ENCODE results near the gene TRIM54.

DNA sequence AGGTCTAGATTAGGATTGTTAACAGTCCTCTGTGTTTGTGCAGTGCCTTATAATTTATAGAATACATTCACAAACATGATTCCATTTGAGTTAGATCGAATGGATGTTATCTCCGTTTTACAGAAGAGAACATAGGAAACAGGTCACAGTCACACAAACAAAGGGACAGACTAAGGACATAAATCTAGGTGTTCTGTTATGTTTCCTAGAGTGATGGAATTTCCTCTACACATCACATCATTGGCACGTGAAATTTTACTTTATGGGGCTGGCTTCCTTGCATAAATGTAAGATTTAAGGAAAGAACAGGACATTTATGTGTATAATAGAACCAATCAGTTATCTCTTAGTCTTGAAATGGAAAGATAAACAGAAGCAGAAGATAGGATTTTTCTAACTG is 6.4 kb downstream of the TRIM54 start:
- TF ChIP-seq CTCF (IDR thresholded peaks at IDR 0.05) (no peak), ELF4 (CRISPR knock-in tag; IDR thresholded peaks at IDR 0.05; ENCODE audit: low read depth) (no peak), E2F1 (CRISPR knock-in tag; IDR thresholded peaks at IDR 0.05) (no peak), PRRX2 (CRISPR knock-in tag; IDR thresholded peaks at IDR 0.05) (no peak), NR3C1 (CRISPR knock-in tag; conservative IDR thresholded peaks at IDR 0.05; ENCODE audit: low read depth) (no peak), CREM (CRISPR knock-in tag; IDR thresholded peaks at IDR 0.05) (no peak), CREB1 (CRISPR knock-in tag; IDR thresholded peaks at IDR 0.05) (no peak), MAX (CRISPR knock-in tag; IDR thresholded peaks at IDR 0.05) (no peak), ZBTB43 (CRISPR knock-in tag; IDR thresholded peaks at IDR 0.05) (no peak)
- TF ChIP-seq, protein P1, sequence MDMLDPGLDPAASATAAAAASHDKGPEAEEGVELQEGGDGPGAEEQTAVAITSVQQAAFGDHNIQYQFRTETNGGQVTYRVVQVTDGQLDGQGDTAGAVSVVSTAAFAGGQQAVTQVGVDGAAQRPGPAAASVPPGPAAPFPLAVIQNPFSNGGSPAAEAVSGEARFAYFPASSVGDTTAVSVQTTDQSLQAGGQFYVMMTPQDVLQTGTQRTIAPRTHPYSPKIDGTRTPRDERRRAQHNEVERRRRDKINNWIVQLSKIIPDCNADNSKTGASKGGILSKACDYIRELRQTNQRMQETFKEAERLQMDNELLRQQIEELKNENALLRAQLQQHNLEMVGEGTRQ (CRISPR knock-in tag; IDR thresholded peaks at IDR 0.05) = no peak
- TF ChIP-seq, protein P2, sequence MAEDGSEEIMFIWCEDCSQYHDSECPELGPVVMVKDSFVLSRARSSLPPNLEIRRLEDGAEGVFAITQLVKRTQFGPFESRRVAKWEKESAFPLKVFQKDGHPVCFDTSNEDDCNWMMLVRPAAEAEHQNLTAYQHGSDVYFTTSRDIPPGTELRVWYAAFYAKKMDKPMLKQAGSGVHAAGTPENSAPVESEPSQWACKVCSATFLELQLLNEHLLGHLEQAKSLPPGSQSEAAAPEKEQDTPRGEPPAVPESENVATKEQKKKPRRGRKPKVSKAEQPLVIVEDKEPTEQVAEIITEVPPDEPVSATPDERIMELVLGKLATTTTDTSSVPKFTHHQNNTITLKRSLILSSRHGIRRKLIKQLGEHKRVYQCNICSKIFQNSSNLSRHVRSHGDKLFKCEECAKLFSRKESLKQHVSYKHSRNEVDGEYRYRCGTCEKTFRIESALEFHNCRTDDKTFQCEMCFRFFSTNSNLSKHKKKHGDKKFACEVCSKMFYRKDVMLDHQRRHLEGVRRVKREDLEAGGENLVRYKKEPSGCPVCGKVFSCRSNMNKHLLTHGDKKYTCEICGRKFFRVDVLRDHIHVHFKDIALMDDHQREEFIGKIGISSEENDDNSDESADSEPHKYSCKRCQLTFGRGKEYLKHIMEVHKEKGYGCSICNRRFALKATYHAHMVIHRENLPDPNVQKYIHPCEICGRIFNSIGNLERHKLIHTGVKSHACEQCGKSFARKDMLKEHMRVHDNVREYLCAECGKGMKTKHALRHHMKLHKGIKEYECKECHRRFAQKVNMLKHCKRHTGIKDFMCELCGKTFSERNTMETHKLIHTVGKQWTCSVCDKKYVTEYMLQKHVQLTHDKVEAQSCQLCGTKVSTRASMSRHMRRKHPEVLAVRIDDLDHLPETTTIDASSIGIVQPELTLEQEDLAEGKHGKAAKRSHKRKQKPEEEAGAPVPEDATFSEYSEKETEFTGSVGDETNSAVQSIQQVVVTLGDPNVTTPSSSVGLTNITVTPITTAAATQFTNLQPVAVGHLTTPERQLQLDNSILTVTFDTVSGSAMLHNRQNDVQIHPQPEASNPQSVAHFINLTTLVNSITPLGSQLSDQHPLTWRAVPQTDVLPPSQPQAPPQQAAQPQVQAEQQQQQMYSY (CRISPR knock-in tag; IDR thresholded peaks at IDR 0.05) = no peak
- TF ChIP-seq, protein P3, sequence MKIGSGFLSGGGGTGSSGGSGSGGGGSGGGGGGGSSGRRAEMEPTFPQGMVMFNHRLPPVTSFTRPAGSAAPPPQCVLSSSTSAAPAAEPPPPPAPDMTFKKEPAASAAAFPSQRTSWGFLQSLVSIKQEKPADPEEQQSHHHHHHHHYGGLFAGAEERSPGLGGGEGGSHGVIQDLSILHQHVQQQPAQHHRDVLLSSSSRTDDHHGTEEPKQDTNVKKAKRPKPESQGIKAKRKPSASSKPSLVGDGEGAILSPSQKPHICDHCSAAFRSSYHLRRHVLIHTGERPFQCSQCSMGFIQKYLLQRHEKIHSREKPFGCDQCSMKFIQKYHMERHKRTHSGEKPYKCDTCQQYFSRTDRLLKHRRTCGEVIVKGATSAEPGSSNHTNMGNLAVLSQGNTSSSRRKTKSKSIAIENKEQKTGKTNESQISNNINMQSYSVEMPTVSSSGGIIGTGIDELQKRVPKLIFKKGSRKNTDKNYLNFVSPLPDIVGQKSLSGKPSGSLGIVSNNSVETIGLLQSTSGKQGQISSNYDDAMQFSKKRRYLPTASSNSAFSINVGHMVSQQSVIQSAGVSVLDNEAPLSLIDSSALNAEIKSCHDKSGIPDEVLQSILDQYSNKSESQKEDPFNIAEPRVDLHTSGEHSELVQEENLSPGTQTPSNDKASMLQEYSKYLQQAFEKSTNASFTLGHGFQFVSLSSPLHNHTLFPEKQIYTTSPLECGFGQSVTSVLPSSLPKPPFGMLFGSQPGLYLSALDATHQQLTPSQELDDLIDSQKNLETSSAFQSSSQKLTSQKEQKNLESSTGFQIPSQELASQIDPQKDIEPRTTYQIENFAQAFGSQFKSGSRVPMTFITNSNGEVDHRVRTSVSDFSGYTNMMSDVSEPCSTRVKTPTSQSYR (CRISPR knock-in tag; IDR thresholded peaks at IDR 0.05) = no peak
- TF ChIP-seq, protein P4, sequence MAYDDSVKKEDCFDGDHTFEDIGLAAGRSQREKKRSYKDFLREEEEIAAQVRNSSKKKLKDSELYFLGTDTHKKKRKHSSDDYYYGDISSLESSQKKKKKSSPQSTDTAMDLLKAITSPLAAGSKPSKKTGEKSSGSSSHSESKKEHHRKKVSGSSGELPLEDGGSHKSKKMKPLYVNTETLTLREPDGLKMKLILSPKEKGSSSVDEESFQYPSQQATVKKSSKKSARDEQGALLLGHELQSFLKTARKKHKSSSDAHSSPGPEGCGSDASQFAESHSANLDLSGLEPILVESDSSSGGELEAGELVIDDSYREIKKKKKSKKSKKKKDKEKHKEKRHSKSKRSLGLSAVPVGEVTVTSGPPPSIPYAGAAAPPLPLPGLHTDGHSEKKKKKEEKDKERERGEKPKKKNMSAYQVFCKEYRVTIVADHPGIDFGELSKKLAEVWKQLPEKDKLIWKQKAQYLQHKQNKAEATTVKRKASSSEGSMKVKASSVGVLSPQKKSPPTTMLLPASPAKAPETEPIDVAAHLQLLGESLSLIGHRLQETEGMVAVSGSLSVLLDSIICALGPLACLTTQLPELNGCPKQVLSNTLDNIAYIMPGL (CRISPR knock-in tag; IDR thresholded peaks at IDR 0.05) = no peak
- TF ChIP-seq, protein P5, sequence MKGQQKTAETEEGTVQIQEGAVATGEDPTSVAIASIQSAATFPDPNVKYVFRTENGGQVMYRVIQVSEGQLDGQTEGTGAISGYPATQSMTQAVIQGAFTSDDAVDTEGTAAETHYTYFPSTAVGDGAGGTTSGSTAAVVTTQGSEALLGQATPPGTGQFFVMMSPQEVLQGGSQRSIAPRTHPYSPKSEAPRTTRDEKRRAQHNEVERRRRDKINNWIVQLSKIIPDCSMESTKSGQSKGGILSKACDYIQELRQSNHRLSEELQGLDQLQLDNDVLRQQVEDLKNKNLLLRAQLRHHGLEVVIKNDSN (CRISPR knock-in tag; IDR thresholded peaks at IDR 0.05) = no peak
